Naive thymus-derived CD4-positive, alpha-beta T cell (primary cell): ENCODE measurements around the gene SLC12A8. TPM values are rescaled to one million over a fixed set of nuclear protein-coding genes. Genes with fewer than 3 reads are reported as not detected.
"Not testable (repeated sequence)": the region's sequence is repeated elsewhere in the genome, so short reads cannot be mapped to it uniquely, and the experiment has no call there.

Experiments
- ATAC-seq: fragments of 150-1000 bp; cut with Tn5 transposase; 2 replicates; pipeline ENCODE4 v1.10.0; 2021; ENCODE audit warnings: mild to moderate bottlenecking, moderate library complexity
- CTCF ChIA-PET: fragments of 350-600 bp; sonication (Branson Sonifier 250); formaldehyde crosslinking; loops from one replicate; lab custom pipeline; 2021; ENCODE audit warnings: antibody characterized with exemption; lab: Charles Lee
- POLR2A ChIA-PET: fragments of 350-600 bp; sonication (Branson Sonifier 250); formaldehyde crosslinking; loops from one replicate; lab custom pipeline; 2021; ENCODE audit warnings: antibody characterized with exemption, inconsistent platforms; lab: Charles Lee
- DNase-seq, 9 donors: peaks; one replicate each; pipeline versions ENCODE4 v3.0.0 to v3.0.0-alpha.2; 2020 to 2022; ENCODE audit warnings: mixed read lengths in 1 of 9
- H3K27ac ChIP-seq: one replicate; pipeline ENCODE4 v1.7.0; 2013; ENCODE audit warnings: mild to moderate bottlenecking, low read depth, low read length, moderate library complexity
- H3K27me3 ChIP-seq, 2 donors: one replicate each; pipeline ENCODE4 v1.7.0; 2013; ENCODE audit warnings: low read length in 2 of 2, mild to moderate bottlenecking in 2 of 2, moderate library complexity in 2 of 2; ENCODE audit not compliant: control insufficient read depth in 2 of 2, insufficient read depth in 2 of 2
- H3K36me3 ChIP-seq, 3 experiments: 1 replicate in 2 of 3; 2 replicates in 1 of 3; pipeline ENCODE4 v1.7.0; 2013; ENCODE audit warnings: low read length in 3 of 3, mild to moderate bottlenecking in 3 of 3, moderate library complexity in 1 of 3; ENCODE audit not compliant: insufficient read depth in 3 of 3, control insufficient read depth in 2 of 3
- H3K4me1 ChIP-seq, 2 donors: one replicate each; pipeline ENCODE4 v1.7.0; 2013; ENCODE audit warnings: low read length in 2 of 2, mild to moderate bottlenecking in 2 of 2, moderate library complexity in 1 of 2; ENCODE audit not compliant: control insufficient read depth in 2 of 2, insufficient read depth in 2 of 2
- H3K4me3 ChIP-seq: 2 replicates; pipeline ENCODE4 v1.7.0; 2013; ENCODE audit warnings: mild to moderate bottlenecking, low read length
- H3K9me3 ChIP-seq, 3 experiments: 1 replicate in 2 of 3; 2 replicates in 1 of 3; pipeline ENCODE4 v1.7.0; 2013; ENCODE audit warnings: low read length in 3 of 3; ENCODE audit not compliant: control insufficient read depth in 2 of 3
- H3K27ac Mint-ChIP-seq, 9 donors: one replicate each; pipeline ENCODE4 v1.8.0; 2020 to 2022; ENCODE audit warnings: mixed read lengths in 9 of 9, mild to moderate bottlenecking in 8 of 9, moderate library complexity in 5 of 9, inconsistent platforms in 2 of 9
- H3K27me3 Mint-ChIP-seq, 5 donors: one replicate each; pipeline ENCODE4 v1.8.0; 2021 to 2022; ENCODE audit warnings: mixed read lengths in 5 of 5, mild to moderate bottlenecking in 1 of 5
- H3K36me3 Mint-ChIP-seq, 5 donors: one replicate each; pipeline ENCODE4 v1.8.0; 2020 to 2022; ENCODE audit warnings: mixed read lengths in 5 of 5, mild to moderate bottlenecking in 3 of 5, inconsistent platforms in 1 of 5
- H3K4me1 Mint-ChIP-seq, 7 donors: one replicate each; pipeline ENCODE4 v1.8.0; 2020 to 2022; ENCODE audit warnings: mixed read lengths in 7 of 7, mild to moderate bottlenecking in 3 of 7, inconsistent platforms in 1 of 7
- H3K4me3 Mint-ChIP-seq, 10 donors: one replicate each; pipeline ENCODE4 v1.8.0; 2020 to 2022; ENCODE audit warnings: mild to moderate bottlenecking in 10 of 10, mixed read lengths in 10 of 10, moderate library complexity in 6 of 10, inconsistent platforms in 2 of 10
- H3K9me3 Mint-ChIP-seq, 11 donors: one replicate each; pipeline ENCODE4 v1.8.0; 2020 to 2022; ENCODE audit warnings: mixed read lengths in 11 of 11, mild to moderate bottlenecking in 4 of 11, inconsistent platforms in 1 of 11, moderate library complexity in 1 of 11
- intact Hi-C, 2 donors: fragments of 100-400 bp; cut with micrococcal nuclease; formaldehyde crosslinking; loops; one replicate each; pipeline ENCODE4 v1.15.1; 2023
- polyA plus RNA-seq, 2 donors: library from polyadenylated mRNA; unstranded; fragments of 300-500 nt; fragmentation: Illumina TruSeq; gene quantifications; one replicate each; pipeline ENCODE4 v1.2.3, GENCODE V29; 2021
- total RNA-seq, 6 experiments: library from RNA in 5 of 6; stranded (reverse) in 5 of 6; gene quantifications; 1 replicate in 5 of 6; 2 replicates in 1 of 6; pipeline ENCODE4 v1.2.3 and lab custom pipeline; 2021 to 2026

Gene SLC12A8
- total and polyA plus RNA-seq, 7 experiments from 2014 or later: 0.12 to 1.1 (median 0.66) TPM; not detected in 1

- POLR2A ChIA-PET: no interaction called here
- H3K4me1 Mint-ChIP-seq: no peaks in the 10 kb centered on the region
- CTCF ChIA-PET: no interaction called here
- H3K4me3 ChIP-seq: no peak overlapping the region
- H3K9me3 Mint-ChIP-seq: peaks cover 0 to 8% (median 0%) of the 10 kb centered on the region in 11 donors
- peaks cover 0 to 34% (median 0%) of the 10 kb centered on the region in 5 donors for H3K27me3 Mint-ChIP-seq
- H3K27ac Mint-ChIP-seq: no peak overlapping the region
- H3K27ac ChIP-seq: no peak overlapping the region
- ATAC-seq (no peak), DNase-seq (no peak)
- intact Hi-C loops: no loop called here
- H3K27me3 ChIP-seq: no peaks in the 10 kb centered on the region
- no peaks in the 10 kb centered on the region for H3K36me3 Mint-ChIP-seq
- H3K4me3 Mint-ChIP-seq: no peak overlapping the region
- no peaks in the 10 kb centered on the region for H3K36me3 ChIP-seq
- H3K4me1 ChIP-seq: no peaks in the 10 kb centered on the region
- no peaks in the 10 kb centered on the region for H3K9me3 ChIP-seq
Measured at GRCh38 chr3:125087768-125088391, 124.7 kb downstream of the SLC12A8 start.

- H3K27ac Mint-ChIP-seq: no peak overlapping the region
- H3K27me3 Mint-ChIP-seq: peaks cover 0 to 38% (median 0%) of the 10 kb centered on the region in 5 donors
- no peak for DNase-seq
- Histone ChIP-seq H3K36me3 (no peaks in the 10 kb centered on the region), H3K27ac (no peak overlapping the region), H3K4me1 (no peaks in the 10 kb centered on the region), H3K4me3 (no peak overlapping the region), H3K9me3 (no peaks in the 10 kb centered on the region), H3K27me3 (no peaks in the 10 kb centered on the region)
- intact Hi-C loops: no loop called here
- no peak overlapping the region for H3K4me3 Mint-ChIP-seq
- POLR2A ChIA-PET: no interaction called here
- no peaks in the 10 kb centered on the region for H3K9me3 Mint-ChIP-seq
- ATAC-seq: no peak
- peaks cover 0 to 2% (median 0%) of the 10 kb centered on the region in 7 donors for H3K4me1 Mint-ChIP-seq
- H3K36me3 Mint-ChIP-seq: peaks cover 0 to 2% (median 0%) of the 10 kb centered on the region in 5 donors
- CTCF ChIA-PET: no interaction called here
Measured at GRCh38 chr3:125085166-125085565, 127.4 kb downstream of the SLC12A8 start.

GRCh38 chr3:125083776-125084175 is 128.8 kb downstream of the SLC12A8 start:
- H3K36me3 Mint-ChIP-seq: peaks cover 0 to 5% (median 0%) of the 10 kb centered on the region in 5 donors
- no peaks in the 10 kb centered on the region for H3K9me3 Mint-ChIP-seq
- no peaks in the 10 kb centered on the region for H3K9me3 ChIP-seq
- CTCF ChIA-PET: no interaction called here
- H3K27me3 Mint-ChIP-seq: peaks cover 0 to 39% (median 0%) of the 10 kb centered on the region in 5 donors
- no peak overlapping the region for H3K4me3 ChIP-seq
- H3K27ac Mint-ChIP-seq: no peak overlapping the region
- no peak for ATAC-seq
- no peak for DNase-seq
- POLR2A ChIA-PET: no interaction called here
- no peak overlapping the region for H3K4me3 Mint-ChIP-seq
- H3K36me3 ChIP-seq: no peaks in the 10 kb centered on the region
- H3K27me3 ChIP-seq: no peaks in the 10 kb centered on the region
- H3K4me1 Mint-ChIP-seq: peaks cover 0 to 8% (median 0%) of the 10 kb centered on the region in 7 donors
- no peaks in the 10 kb centered on the region for H3K4me1 ChIP-seq
- intact Hi-C loops: no loop called here
- no peak overlapping the region for H3K27ac ChIP-seq

GRCh38 chr3:125082339-125082738 is 130.2 kb downstream of the SLC12A8 start:
- H3K4me3 Mint-ChIP-seq, H3K4me1 ChIP-seq, H3K27ac ChIP-seq, H3K27ac Mint-ChIP-seq, POLR2A ChIA-PET, H3K36me3 ChIP-seq, DNase-seq, H3K27me3 ChIP-seq, intact Hi-C loops, H3K9me3 ChIP-seq, H3K4me3 ChIP-seq, CTCF ChIA-PET, ATAC-seq, H3K9me3 Mint-ChIP-seq, H3K36me3 Mint-ChIP-seq: not testable (repeated sequence)
- Mint-ChIP-seq H3K27me3 (peaks cover 0 to 41% (median 0%) of the 10 kb centered on the region in 5 donors), H3K4me1 (peaks cover 0 to 16% (median 0%) of the 10 kb centered on the region in 7 donors)

GRCh38 chr3:125080077-125080476 is 132.5 kb downstream of the SLC12A8 start:
- intact Hi-C loops: no loop called here
- DNase-seq: no peak
- no peak for ATAC-seq
- no peak overlapping the region for H3K4me3 ChIP-seq
- H3K36me3 ChIP-seq: no peaks in the 10 kb centered on the region
- Mint-ChIP-seq H3K27me3 (peaks cover 0 to 51% (median 0%) of the 10 kb centered on the region in 5 donors), H3K36me3 (peaks cover 0 to 5% (median 0%) of the 10 kb centered on the region in 5 donors), H3K27ac (no peak overlapping the region), H3K9me3 (no peaks in the 10 kb centered on the region), H3K4me1 (peaks cover 0 to 16% (median 0%) of the 10 kb centered on the region in 7 donors), H3K4me3 (no peak overlapping the region)
- ChIA-PET CTCF (interaction anchor here (0.6 kb wide), 1 partner anchor 364 kb away, joined by 3 read pairs; no protein-coding TSS in a partner anchor), POLR2A (no interaction called here)
- H3K27ac ChIP-seq: no peak overlapping the region
- H3K27me3 ChIP-seq: no peaks in the 10 kb centered on the region
- H3K9me3 ChIP-seq: no peaks in the 10 kb centered on the region
- no peaks in the 10 kb centered on the region for H3K4me1 ChIP-seq

GRCh38 chr3:125079675-125080045 is 132.9 kb downstream of the SLC12A8 start:
- no peak overlapping the region for H3K4me3 Mint-ChIP-seq
- CTCF ChIA-PET: interaction anchor here (0.6 kb wide), 1 partner anchor 364 kb away, joined by 3 read pairs; no protein-coding TSS in a partner anchor
- no peaks in the 10 kb centered on the region for H3K27me3 ChIP-seq
- no peak overlapping the region for H3K4me3 ChIP-seq
- peaks cover 0 to 5% (median 0%) of the 10 kb centered on the region in 5 donors for H3K36me3 Mint-ChIP-seq
- H3K27me3 Mint-ChIP-seq: peaks cover 0 to 53% (median 0%) of the 10 kb centered on the region in 5 donors
- no peaks in the 10 kb centered on the region for H3K4me1 ChIP-seq
- H3K27ac ChIP-seq: no peak overlapping the region
- H3K9me3 ChIP-seq: no peaks in the 10 kb centered on the region
- H3K9me3 Mint-ChIP-seq: no peaks in the 10 kb centered on the region
- no peak for DNase-seq
- no peak for ATAC-seq
- no peaks in the 10 kb centered on the region for H3K36me3 ChIP-seq
- intact Hi-C loops: no loop called here
- peaks cover 0 to 16% (median 0%) of the 10 kb centered on the region in 7 donors for H3K4me1 Mint-ChIP-seq
- POLR2A ChIA-PET: no interaction called here
- no peak overlapping the region for H3K27ac Mint-ChIP-seq
